Stimulated activated CD8-positive, alpha-beta memory T cell treated with anti-CD3 and anti-CD28 coated beads, Interleukin-15, amount 100 ng/mL, for 24 hours (primary cell): Measurements from ENCODE around the gene AVP.
"Not testable (repeated sequence)": the region's sequence is repeated elsewhere in the genome, so short reads cannot be mapped to it uniquely, and the experiment has no call there.

Experiments used
- DNase-seq: peaks from one replicate; pipeline ENCODE4 v3.0.0-alpha.2; 2020; ENCODE audit warnings: low read depth

AVP gene

DNA sequence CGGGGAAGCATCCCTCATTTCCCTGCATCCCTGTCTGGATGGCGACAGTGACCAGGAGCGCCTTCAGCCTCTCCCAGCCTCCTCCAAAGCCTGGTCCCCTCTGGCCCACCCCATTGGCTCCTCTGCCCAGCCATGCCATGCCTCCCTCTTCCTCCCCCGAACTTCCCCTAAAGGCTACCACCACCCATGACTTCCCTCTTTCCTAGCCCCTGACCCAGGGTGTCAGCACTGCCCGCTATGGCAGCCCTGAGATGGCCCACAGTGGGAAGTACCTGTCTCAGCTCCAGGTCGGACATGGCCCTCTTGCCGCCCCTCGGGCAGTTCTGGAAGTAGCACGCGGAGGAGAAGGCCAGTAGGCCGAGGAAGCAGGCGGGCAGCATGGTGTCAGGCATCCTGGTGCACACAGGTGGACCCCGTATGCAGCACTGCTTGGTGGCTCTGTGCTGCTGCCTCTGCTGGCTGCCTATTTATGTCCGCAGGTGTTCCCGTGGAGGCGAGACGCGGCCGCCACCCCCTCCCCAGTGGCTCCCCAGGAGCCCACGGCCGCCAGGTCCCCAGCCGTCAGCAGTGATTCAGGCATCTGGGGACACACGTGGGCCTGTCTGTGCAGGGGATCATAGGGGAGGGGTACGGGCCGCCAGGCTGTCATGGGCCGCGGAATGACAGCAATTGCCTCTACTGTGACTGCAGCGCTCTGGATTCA lies at the start of gene AVP:
TSS of gene AVP (minus strand) at position 442 of the 703 bp plus-strand sequence. CDS start at position 392, 50 bp downstream.
- no peak for DNase-seq

GRCh38 chr20:3134151-3134550 lies 49.6 kb upstream of the AVP start:
- DNase-seq: no peak

GRCh38 chr20:3133155-3133554 lies 48.6 kb upstream of the AVP start:
- DNase-seq: no peak

DNA sequence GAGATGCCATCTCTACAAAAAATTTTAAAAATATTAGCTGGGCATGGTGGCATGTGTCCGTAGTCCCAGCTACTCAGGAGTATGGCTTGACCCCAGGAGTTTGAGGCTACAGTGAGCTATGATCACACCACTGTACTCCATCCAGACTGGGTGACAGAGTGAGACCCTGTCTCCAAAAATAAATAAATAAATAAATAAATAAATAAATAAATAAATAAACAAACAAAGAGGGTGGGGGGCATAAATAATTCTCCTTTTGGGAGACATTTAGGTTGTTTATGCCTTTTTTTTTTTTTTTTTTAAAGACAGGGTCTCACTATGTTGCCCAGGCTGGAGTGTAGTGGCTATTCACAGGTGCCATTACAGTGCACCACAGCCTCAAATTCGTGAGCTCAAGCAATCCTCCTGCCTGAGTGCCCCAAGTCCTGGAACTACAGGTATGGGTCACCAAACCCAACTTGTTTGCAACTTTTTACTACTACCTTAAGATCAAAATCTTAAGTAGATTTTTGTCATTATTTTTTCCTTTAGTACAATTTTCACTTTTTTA lies 45.6 kb upstream of the AVP start:
- no peak for DNase-seq

DNA sequence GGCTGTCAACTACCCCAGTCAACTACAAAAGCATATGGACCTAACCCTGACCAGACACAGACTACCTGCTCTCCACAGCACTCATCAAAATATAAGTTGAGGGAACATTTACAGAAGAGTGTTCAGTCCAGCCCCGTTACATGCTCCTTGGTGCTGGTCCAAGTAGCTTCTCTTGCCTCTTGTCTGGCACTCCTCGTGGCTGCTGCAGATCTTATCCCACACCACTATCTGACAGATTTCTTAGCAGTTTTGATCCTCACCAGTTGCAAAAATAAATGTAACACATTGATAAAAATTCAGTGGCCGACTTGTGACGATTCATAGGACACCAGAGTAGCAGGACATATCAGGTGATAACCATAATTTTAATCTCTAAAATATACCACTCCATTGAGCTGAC lies 44.6 kb upstream of the AVP start:
- DNase-seq: no peak

GRCh38 chr20:3128275-3128984 lies 43.9 kb upstream of the AVP start:
- DNase-seq: no peak

- no peak for DNase-seq
Observed at GRCh38 chr20:3126527-3126859, 42.0 kb upstream of the AVP start.

- DNase-seq: not testable (repeated sequence)
Observed at GRCh38 chr20:3125776-3126526, 41.4 kb upstream of the AVP start.

- DNase-seq: not testable (repeated sequence)
Observed at GRCh38 chr20:3124773-3125560, 40.4 kb upstream of the AVP start.

GRCh38 chr20:3124163-3124562 lies 39.6 kb upstream of the AVP start:
- not testable (repeated sequence) for DNase-seq

- no peak for DNase-seq
Observed at GRCh38 chr20:3123542-3123941, 39.0 kb upstream of the AVP start.

- no peak for DNase-seq
Observed at GRCh38 chr20:3121955-3122610, 37.6 kb upstream of the AVP start.

DNA sequence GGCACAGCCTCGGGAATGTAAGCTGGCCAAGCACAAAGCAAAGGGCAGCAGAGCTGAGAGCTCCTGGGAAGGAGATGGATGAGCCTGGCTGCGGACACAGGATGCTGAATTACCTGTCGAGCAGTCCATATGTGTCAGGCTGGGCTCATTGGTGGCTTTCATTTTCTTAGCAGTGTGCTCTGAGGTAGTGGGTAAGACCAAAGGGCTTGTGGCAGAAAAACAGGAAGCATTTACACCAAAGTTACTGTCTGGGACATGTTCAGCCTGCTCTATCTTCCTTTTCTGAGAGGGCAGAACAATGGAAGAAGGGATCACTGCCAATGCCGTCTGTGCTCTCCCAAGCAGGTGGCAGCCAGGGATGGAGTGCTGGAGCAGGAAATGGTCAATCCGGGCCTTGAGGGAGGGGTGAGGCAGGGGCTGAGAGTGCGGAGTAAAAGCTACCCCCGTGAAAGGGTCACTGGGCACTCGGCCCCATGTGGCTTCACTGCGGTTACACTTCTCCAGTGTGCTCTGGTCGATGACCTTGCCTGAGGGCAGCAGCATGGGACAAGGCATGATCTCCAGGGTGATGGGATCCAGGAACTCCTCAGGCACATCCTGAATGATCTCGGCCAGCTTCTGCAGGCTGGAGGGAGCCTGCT lies 36.9 kb upstream of the AVP start:
- no peak for DNase-seq

DNA sequence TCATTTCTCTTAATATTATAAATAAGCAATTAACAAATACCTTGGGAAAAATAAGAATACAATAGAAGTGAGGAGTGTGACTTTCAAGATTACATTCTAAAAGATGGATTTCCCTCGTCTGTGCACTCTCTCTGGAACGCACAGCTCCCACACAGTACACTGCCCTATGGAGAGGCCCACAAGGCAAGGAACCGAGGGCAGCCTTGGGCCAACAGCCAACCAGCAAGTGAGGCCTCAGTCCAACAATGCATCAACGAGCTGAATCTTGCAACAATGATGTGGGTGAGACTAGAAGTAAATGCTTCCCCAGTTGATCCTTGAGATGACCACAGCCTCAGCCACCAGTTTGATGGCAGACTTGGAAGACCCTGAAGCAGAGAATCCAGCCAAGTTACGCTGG lies 34.5 kb upstream of the AVP start:
- no peak for DNase-seq

DNA sequence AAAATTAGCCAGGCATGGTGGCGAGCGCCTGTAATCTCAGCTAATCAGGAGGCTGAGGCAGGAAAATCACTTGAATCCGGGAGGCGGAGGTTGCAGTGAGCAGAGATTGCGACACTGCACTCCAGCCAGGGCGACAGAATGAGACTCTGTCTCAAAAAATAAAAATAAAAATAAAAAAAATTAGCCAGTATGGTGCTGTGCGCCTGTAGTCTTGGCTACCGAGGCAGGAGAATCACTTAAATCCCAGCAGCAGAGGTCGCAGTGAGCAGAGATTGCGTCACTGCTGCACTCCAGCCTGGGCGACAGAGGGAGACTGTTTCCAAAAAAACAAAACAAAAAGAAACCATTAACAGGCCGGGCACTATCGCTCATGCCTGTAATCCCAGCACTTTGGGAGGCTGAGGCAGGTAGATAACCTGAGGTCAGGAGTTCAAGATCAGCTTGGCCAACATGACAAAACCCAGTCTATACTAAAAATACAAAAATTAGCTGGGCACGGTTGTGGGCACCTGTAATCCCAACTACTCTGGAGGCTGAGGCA lies 33.4 kb upstream of the AVP start:
- not testable (repeated sequence) for DNase-seq

GRCh38 chr20:3116341-3116740 lies 31.8 kb upstream of the AVP start:
- DNase-seq: no peak

GRCh38 chr20:3115190-3116107 lies 30.9 kb upstream of the AVP start:
- DNase-seq: no peak

GRCh38 chr20:3111995-3112394 lies 27.5 kb upstream of the AVP start:
- DNase-seq: no peak

GRCh38 chr20:3111507-3111906 lies 27.0 kb upstream of the AVP start:
- no peak for DNase-seq
